ENCODE data around the gene PHF12. TPM values are rescaled to one million over a fixed set of nuclear protein-coding genes. Genes with fewer than 3 reads are reported as not detected.

Gene PHF12
- total RNA-seq, 6 donors from 2014 or later: 38.8 to 103 (median 62.7) TPM

DNA sequence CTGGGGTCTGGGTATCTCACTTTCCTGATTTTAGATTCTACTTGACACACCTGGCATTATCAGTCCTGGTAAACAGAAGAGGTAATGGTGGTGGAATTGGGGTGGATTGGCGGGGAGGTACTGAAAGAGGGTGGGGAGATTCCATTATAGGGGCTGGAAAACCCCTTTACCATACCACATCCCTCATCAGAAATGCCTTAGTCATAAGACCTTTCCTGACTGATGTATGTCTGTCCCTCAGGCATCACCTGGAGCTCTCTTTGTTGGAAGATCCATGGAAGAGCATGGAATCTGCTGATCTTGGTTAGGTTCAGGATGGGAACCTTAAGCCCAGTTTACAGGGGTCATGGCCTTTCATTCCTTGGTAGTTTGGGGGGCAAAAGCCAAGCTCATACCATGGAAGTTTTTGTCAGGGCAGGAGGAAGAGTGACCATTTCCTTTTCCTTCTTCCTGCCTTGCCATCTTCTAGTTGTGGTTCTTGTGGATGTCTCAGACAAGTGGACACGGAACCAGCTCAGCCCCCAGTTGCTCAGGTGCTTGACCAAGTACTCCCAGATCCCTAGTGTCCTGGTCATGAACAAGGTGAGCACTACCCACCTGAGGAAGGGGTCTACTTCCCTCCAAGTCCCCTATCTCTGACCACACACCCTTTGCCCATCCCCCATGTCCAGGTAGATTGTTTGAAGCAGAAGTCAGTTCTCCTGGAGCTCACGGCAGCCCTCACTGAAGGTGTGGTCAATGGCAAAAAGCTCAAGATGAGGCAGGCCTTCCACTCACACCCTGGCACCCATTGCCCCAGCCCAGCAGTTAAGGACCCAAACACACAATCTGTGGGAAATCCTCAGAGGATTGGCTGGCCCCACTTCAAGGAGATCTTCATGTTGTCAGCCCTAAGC, 93.2 kb downstream of the PHF12 start:
- TF ChIP-seq, protein P1, sequence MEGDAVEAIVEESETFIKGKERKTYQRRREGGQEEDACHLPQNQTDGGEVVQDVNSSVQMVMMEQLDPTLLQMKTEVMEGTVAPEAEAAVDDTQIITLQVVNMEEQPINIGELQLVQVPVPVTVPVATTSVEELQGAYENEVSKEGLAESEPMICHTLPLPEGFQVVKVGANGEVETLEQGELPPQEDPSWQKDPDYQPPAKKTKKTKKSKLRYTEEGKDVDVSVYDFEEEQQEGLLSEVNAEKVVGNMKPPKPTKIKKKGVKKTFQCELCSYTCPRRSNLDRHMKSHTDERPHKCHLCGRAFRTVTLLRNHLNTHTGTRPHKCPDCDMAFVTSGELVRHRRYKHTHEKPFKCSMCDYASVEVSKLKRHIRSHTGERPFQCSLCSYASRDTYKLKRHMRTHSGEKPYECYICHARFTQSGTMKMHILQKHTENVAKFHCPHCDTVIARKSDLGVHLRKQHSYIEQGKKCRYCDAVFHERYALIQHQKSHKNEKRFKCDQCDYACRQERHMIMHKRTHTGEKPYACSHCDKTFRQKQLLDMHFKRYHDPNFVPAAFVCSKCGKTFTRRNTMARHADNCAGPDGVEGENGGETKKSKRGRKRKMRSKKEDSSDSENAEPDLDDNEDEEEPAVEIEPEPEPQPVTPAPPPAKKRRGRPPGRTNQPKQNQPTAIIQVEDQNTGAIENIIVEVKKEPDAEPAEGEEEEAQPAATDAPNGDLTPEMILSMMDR (IDR thresholded peaks at IDR 0.05): no peak
- no peak for TF ChIP-seq POLR2AphosphoS5 (IDR thresholded peaks at IDR 0.05)
- TF ChIP-seq POLR2A (IDR thresholded peaks at IDR 0.05): no peak
- no peak for TF ChIP-seq EP300 (IDR thresholded peaks at IDR 0.05)
- ATAC-seq (ENCODE audit: low FRiP score in 2 of 2) (no peak), DNase-seq (no peak)
- WGBS, 2 donors: 90 to 100% methylated on average over 3 of the region's 3 CpGs
- Histone ChIP-seq H3K27me3 (no peaks in the 10 kb centered on the region), H3K9me3 (no peaks in the 10 kb centered on the region), H3K4me3 (no peak overlapping the region), H3K27ac (no peak overlapping the region), H3K4me1 (peaks cover 8 to 15% (median 10%) of the 10 kb centered on the region in 4 donors), H3K36me3 (peaks cover 17 to 54% (median 41%) of the 10 kb centered on the region in 4 donors)

DNA sequence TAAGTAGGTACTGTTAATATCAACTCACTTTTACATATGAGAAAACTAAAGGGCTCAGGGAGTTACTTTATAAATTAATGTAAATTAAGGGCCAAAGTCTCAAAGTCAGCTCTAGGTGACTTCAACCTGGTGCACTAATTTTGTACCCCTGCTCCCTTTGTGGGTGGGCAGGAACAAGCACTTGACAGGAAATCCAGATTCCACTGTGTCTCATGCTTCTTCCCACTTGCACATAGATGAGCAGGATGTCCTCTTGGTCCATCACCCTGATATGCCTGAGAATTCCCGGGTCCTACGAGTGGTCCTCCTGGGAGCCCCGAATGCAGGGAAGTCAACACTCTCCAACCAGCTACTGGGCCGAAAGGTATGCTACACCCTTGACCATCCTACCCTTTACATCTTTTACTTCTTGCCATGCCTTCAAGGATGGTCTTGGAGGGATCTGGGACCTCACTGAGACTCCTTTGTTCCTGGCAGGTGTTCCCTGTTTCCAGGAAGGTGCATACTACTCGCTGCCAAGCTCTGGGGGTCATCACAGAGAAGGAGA, 95.2 kb downstream of the PHF12 start:
- Histone ChIP-seq H3K4me3 (no peak overlapping the region), H3K27me3 (no peaks in the 10 kb centered on the region)
- DNase-seq: no peak

DNA sequence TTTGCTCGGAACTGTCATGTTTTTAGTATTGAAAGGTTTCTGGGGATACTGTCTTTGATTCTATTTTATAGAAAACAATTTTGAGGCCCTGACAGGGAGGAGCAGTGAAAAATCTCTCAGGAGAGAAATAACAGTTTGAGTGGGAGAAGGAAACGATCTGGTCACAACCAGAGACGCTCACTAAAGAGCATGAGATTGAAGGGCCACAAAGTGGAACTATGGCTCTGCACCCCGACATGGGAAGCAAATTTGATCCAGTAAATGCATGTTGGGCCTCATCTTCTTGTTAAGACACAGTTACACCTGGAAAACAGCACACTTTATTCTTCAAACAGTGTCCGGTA, 96.0 kb downstream of the PHF12 start:
- H3K4me1 ChIP-seq: peaks cover 8 to 15% (median 10%) of the 10 kb centered on the region in 4 donors
- WGBS, 2 donors: 15 to 16% methylated on average over 5 of the region's 5 CpGs
- H3K9me3 ChIP-seq: no peaks in the 10 kb centered on the region
- peak overlapping the region; percentile 62 to 84 (median 71) for H3K27ac ChIP-seq
- TF ChIP-seq, protein P1 (IDR thresholded peaks at IDR 0.05): no peak
- no peak for TF ChIP-seq POLR2A (IDR thresholded peaks at IDR 0.05)
- no peak for TF ChIP-seq POLR2AphosphoS5 (IDR thresholded peaks at IDR 0.05)
- no peak for TF ChIP-seq EP300 (IDR thresholded peaks at IDR 0.05)
- DNase-seq (no peak), ATAC-seq (ENCODE audit: low FRiP score in 2 of 2) (no peak)
- no peaks in the 10 kb centered on the region for H3K27me3 ChIP-seq
- peak overlapping the region; percentile 55 to 79 (median 66) for H3K4me3 ChIP-seq
- H3K36me3 ChIP-seq: peaks cover 11 to 41% (median 31%) of the 10 kb centered on the region in 4 donors

More for the DNA sequence above, 95.2 kb downstream of the PHF12 start:
- TF ChIP-seq POLR2A (IDR thresholded peaks at IDR 0.05) (no peak), EP300 (IDR thresholded peaks at IDR 0.05) (no peak), POLR2AphosphoS5 (IDR thresholded peaks at IDR 0.05) (no peak)
- TF ChIP-seq, protein P1 (IDR thresholded peaks at IDR 0.05): no peak
- Histone ChIP-seq H3K27ac (no peak overlapping the region), H3K36me3 (peaks cover 17 to 48% (median 39%) of the 10 kb centered on the region in 4 donors), H3K4me1 (peaks cover 8 to 15% (median 10%) of the 10 kb centered on the region in 4 donors), H3K9me3 (no peaks in the 10 kb centered on the region)
- 92 to 96% methylated on average over 5 of the region's 5 CpGs for WGBS, 2 donors
- no peak for ATAC-seq (ENCODE audit: low FRiP score in 2 of 2)

Other genes starting within 250 kb of the PHF12 start
- gene PROCA1, start 239.6 kb downstream of the PHF12 start, total RNA-seq: 10 to 100 TPM in 2 of 6 donors, 1 to 10 TPM in 4; 1.2 to 11.5 (median 3.4) TPM
- gene RAB34, start 233.7 kb downstream of the PHF12 start, total RNA-seq: 100 to 1,000 TPM in 2 of 6 donors, 10 to 100 TPM in 4; 69.5 to 123 (median 85.5) TPM
- 1,000 to 10,000 TPM in 2 of 6 donors, 100 to 1,000 TPM in 4; 206 to 1,142 (median 416) TPM for gene RPL23A, start 231.5 kb downstream of the PHF12 start, total RNA-seq
- gene TLCD1, start 225.3 kb downstream of the PHF12 start, total RNA-seq: 10 to 100 TPM in 3 of 6 donors, 1 to 10 TPM in 3; 4.1 to 25.8 (median 14.1) TPM
- gene NEK8, start 222.7 kb downstream of the PHF12 start, total RNA-seq: 10 to 100 TPM in 3 of 6 donors, 1 to 10 TPM in 3; 3.5 to 34.6 (median 13.0) TPM
- gene TRAF4, start 207.5 kb downstream of the PHF12 start, total RNA-seq: 10 to 100 TPM; 34.8 to 84.9 (median 64.1) TPM
- 10 to 100 TPM; 16.8 to 23.1 (median 20.1) TPM for gene FAM222B, start 108.7 kb downstream of the PHF12 start, total RNA-seq
- gene ERAL1, start 96.5 kb downstream of the PHF12 start, total RNA-seq: 10 to 100 TPM; 22.4 to 41.3 (median 27.7) TPM
- 100 to 1,000 TPM in 2 of 6 donors, 10 to 100 TPM in 4; 75.4 to 211 (median 85.8) TPM for gene FLOT2, start 53.8 kb downstream of the PHF12 start, total RNA-seq
- 10 to 100 TPM in 5 of 6 donors, 1 to 10 TPM in 1; 2.1 to 21.8 (median 15.0) TPM for gene DHRS13, start 48.4 kb downstream of the PHF12 start, total RNA-seq
- under 1 TPM in 3 of 6 donors, not detected in 3; 0.20 to 0.47 (median 0.30) TPM for gene SEZ6, start 54.5 kb upstream of the PHF12 start, total RNA-seq
- 1 to 10 TPM in 3 of 6 donors, under 1 TPM in 1, not detected in 2; 0.91 to 3.6 (median 2.2) TPM for gene PIPOX, start 91.6 kb upstream of the PHF12 start, total RNA-seq
- 100 to 1,000 TPM in 1 of 6 donors, 10 to 100 TPM in 5; 37.4 to 214 (median 67.4) TPM for gene MYO18A, start 228.9 kb upstream of the PHF12 start, total RNA-seq

Data from upper lobe of left lung (tissue), 6 donors.